DND-41 (cell line): ENCODE measurements around the gene KRCC1.

Experiments
- ATAC-seq: fragments of 200-7000 bp; cut with Tn5 transposase; 3 replicates; pipeline ENCODE4 v1.9.1; 2021; ENCODE audit warnings: low read depth; ENCODE audit not compliant: insufficient read depth
- DNase-seq: peaks from one replicate; pipeline ENCODE4 v3.0.0-alpha.2; 2020
- H2AFZ ChIP-seq: 2 replicates; pipeline ENCODE4 v1.6.0; 2012; ENCODE audit warnings: low read depth, low read length
- H3K27ac ChIP-seq: 2 replicates; pipeline ENCODE4 v1.5.1; 2012; ENCODE audit warnings: low read length, inconsistent platforms
- H3K27me3 ChIP-seq: fragments of 200-600 bp; sonication (generic); 2 replicates; pipeline ENCODE4 v1.6.0; 2012; ENCODE audit warnings: low read length, mild to moderate bottlenecking, inconsistent platforms; ENCODE audit not compliant: insufficient read depth, poor library complexity
- H3K36me3 ChIP-seq: 2 replicates; pipeline ENCODE4 v1.5.1; 2012; ENCODE audit warnings: low read length, inconsistent platforms; ENCODE audit not compliant: insufficient read depth
- H3K4me1 ChIP-seq: 2 replicates; pipeline ENCODE4 v1.5.1; 2012; ENCODE audit warnings: mild to moderate bottlenecking, low read length; ENCODE audit not compliant: insufficient read depth
- H3K4me2 ChIP-seq: 2 replicates; pipeline ENCODE4 v1.6.0; 2012; ENCODE audit warnings: mild to moderate bottlenecking, moderate library complexity, low read length, inconsistent platforms; ENCODE audit not compliant: insufficient read depth
- H3K4me3 ChIP-seq, 2 experiments: fragments of 200-600 bp in 1 of 2; shearing (Covaris generic) in 1 of 2; 2 replicates each; pipeline ENCODE4 v1.5.1; 2012 to 2016; ENCODE audit warnings: inconsistent platforms in 2 of 2, low read length in 2 of 2, mild to moderate bottlenecking in 2 of 2, low read depth in 1 of 2, moderate library complexity in 1 of 2
- H3K79me2 ChIP-seq: 2 replicates; pipeline ENCODE4 v1.6.0; 2012; ENCODE audit warnings: low read length, inconsistent platforms; ENCODE audit not compliant: insufficient read depth
- H3K9ac ChIP-seq: 2 replicates; pipeline ENCODE4 v1.6.0; 2012; ENCODE audit warnings: low read depth, mild to moderate bottlenecking, inconsistent platforms, low read length, moderate library complexity
- H3K9me3 ChIP-seq: 2 replicates; pipeline ENCODE4 v1.5.1; 2012; ENCODE audit warnings: low read length, moderate library complexity, mild to moderate bottlenecking, inconsistent platforms; ENCODE audit not compliant: insufficient read depth, severe bottlenecking
- H4K20me1 ChIP-seq: 2 replicates; pipeline ENCODE4 v1.6.0; 2012; ENCODE audit warnings: low read length; ENCODE audit not compliant: insufficient read depth
- EZH2 ChIP-seq: IDR thresholded peaks from 3 replicates; pipeline ENCODE4 v1.6.1; 2012; ENCODE audit warnings: borderline replicate concordance, low read depth, mild to moderate bottlenecking, moderate library complexity, low read length, inconsistent platforms; ENCODE audit not compliant: severe bottlenecking
- TF ChIP-seq, protein P1 (sequence below): IDR thresholded peaks from 2 replicates; pipeline ENCODE4 v1.5.1; 2012; ENCODE audit warnings: borderline replicate concordance, low read length, moderate library complexity, mild to moderate bottlenecking; ENCODE audit not compliant: poor library complexity, severe bottlenecking; ENCODE audit errors: extremely low read depth

The KRCC1 gene

DNA sequence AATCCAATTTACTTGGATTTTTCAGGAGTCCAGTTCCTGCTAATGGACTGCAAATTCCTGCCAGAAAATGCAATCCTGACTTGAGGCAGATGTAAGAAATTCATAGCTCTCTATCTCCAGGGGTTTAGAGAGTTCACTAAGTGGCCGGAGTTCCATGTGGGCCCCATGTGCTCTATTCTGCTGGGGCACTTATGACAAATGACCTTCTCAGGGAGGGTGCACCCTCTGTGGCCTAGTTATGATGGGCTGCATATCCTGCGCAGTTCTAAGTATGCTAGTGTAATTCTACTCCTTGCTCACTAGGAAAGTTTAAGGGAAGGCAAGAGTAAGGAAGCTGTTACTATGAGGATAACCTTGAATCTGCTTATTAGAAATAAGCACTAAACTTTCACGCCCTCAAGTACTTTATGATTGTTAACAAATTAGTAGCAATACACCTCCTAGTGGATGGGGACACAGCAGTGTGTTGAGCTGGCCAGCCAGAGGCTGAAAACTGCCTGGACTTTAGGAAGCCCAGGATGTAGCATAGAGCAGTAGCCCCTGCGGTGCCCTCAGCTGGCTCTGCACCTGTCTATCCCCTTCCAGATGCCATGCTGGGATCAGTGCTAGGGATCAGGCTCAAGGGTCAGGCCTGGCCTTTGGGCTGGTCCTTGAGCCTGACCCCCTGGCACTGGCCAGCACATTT, 26.5 kb upstream of the KRCC1 start:
- ATAC-seq (no peak), DNase-seq (no peak)
- no peak for TF ChIP-seq EZH2
- TF ChIP-seq, protein P1, sequence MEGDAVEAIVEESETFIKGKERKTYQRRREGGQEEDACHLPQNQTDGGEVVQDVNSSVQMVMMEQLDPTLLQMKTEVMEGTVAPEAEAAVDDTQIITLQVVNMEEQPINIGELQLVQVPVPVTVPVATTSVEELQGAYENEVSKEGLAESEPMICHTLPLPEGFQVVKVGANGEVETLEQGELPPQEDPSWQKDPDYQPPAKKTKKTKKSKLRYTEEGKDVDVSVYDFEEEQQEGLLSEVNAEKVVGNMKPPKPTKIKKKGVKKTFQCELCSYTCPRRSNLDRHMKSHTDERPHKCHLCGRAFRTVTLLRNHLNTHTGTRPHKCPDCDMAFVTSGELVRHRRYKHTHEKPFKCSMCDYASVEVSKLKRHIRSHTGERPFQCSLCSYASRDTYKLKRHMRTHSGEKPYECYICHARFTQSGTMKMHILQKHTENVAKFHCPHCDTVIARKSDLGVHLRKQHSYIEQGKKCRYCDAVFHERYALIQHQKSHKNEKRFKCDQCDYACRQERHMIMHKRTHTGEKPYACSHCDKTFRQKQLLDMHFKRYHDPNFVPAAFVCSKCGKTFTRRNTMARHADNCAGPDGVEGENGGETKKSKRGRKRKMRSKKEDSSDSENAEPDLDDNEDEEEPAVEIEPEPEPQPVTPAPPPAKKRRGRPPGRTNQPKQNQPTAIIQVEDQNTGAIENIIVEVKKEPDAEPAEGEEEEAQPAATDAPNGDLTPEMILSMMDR = no peak
- Histone ChIP-seq H3K27me3 (no peaks in the 10 kb centered on the region), H2AFZ (no peak overlapping the region), H3K4me1 (no peaks in the 10 kb centered on the region), H3K27ac (no peak overlapping the region), H4K20me1 (no peaks in the 10 kb centered on the region), H3K79me2 (no peaks in the 10 kb centered on the region), H3K9me3 (no peaks in the 10 kb centered on the region), H3K4me2 (no peak overlapping the region), H3K9ac (no peak overlapping the region), H3K36me3 (no peaks in the 10 kb centered on the region), H3K4me3 (no peak overlapping the region)

DNA sequence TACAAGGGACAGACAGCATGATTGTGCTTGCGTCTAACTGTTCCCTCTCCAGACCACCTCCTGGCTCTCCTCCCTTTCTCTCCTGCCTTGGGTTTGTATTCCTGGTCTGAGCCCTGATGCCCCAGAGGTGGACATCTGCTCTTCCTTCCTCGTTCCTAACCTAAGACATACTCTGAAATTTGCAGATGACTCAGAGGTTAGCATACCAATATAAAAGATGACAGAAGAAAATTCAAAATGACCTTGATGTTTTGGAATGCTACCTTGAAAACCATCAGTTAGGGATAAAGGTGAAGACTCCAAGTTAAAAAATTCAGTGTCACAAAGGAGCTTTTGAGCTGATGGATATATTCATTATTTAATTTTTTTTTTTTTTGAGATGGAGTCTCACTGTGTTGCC, 25.0 kb upstream of the KRCC1 start:
- no peak overlapping the region for H3K27ac ChIP-seq
- H3K79me2 ChIP-seq = no peaks in the 10 kb centered on the region
- no peaks in the 10 kb centered on the region for H3K4me1 ChIP-seq
- H3K4me2 ChIP-seq = no peak overlapping the region
- no peak overlapping the region for H3K9ac ChIP-seq
- ATAC-seq (no peak), DNase-seq (no peak)
- TF ChIP-seq EZH2 = no peak
- TF ChIP-seq, protein P1 = no peak
- H3K9me3 ChIP-seq = no peaks in the 10 kb centered on the region
- no peaks in the 10 kb centered on the region for H3K27me3 ChIP-seq
- no peaks in the 10 kb centered on the region for H4K20me1 ChIP-seq
- H2AFZ ChIP-seq = no peak overlapping the region
- no peak overlapping the region for H3K4me3 ChIP-seq
- no peaks in the 10 kb centered on the region for H3K36me3 ChIP-seq

DNA sequence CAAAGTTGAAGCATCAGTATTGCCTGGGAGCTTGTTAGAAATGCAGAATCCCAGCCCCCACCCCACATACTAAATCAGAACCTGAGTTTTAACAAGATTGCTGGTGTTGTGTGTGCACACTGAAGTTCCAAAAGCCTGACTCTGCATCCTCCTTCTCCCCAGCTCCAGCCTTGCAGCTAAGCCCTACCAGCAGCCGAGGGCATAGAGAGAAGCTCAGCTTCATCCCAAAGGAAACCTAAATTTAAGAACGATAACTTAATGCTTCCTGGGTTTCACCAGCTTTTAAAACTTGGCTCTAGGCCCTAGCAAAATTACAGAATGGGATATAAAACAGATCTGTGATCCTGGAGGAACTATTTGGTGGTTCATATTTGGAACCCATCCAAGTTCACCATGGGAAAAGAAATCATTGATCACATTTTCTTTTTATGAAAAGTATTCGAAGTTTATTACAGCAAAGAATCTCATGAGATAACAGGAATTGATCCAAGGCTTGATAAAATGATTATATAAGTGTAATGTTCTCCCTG, 23.1 kb upstream of the KRCC1 start:
- no peaks in the 10 kb centered on the region for H3K79me2 ChIP-seq
- H3K36me3 ChIP-seq = no peaks in the 10 kb centered on the region
- ATAC-seq (no peak), DNase-seq (no peak)
- no peaks in the 10 kb centered on the region for H3K9me3 ChIP-seq
- no peaks in the 10 kb centered on the region for H3K4me1 ChIP-seq
- H3K27ac ChIP-seq = no peak overlapping the region
- no peaks in the 10 kb centered on the region for H4K20me1 ChIP-seq
- H3K9ac ChIP-seq = no peak overlapping the region
- TF ChIP-seq, protein P1 = no peak
- TF ChIP-seq EZH2 = no peak
- no peak overlapping the region for H3K4me2 ChIP-seq
- H2AFZ ChIP-seq = no peak overlapping the region
- H3K4me3 ChIP-seq = no peak overlapping the region
- no peaks in the 10 kb centered on the region for H3K27me3 ChIP-seq
